OCI-LY3 (cell line): ENCODE measurements around the gene EXOC3L2.

ENCODE experiments used
- H2AFZ ChIP-seq: fragments of 200-600, 300-600 bp; shearing (Covaris generic); 2 replicates; pipeline ENCODE4 v1.6.0; 2014; ENCODE audit warnings: antibody characterized with exemption, low read depth, low read length
- H3K27ac ChIP-seq: fragments of 200-600, 300-600 bp; sonication (generic); 2 replicates; pipeline ENCODE4 v1.5.1; 2014; ENCODE audit warnings: mild to moderate bottlenecking, low read length, moderate library complexity, mixed read lengths
- H3K27me3 ChIP-seq: fragments of 200-600, 300-600 bp; sonication (generic); 2 replicates; pipeline ENCODE4 v1.6.1; 2014; ENCODE audit warnings: low read depth, low read length, mixed read lengths
- H3K36me3 ChIP-seq: fragments of 200-600, 300-600 bp; sonication (generic); replicated peaks from 2 replicates; pipeline ENCODE3; 2014; ENCODE audit warnings: low read depth, low read length, mixed read lengths
- H3K4me1 ChIP-seq: fragments of 300-600, 200-600 bp; sonication (generic); 2 replicates; pipeline ENCODE4 v1.6.1; 2014; ENCODE audit warnings: low read length, mixed read lengths
- H3K4me2 ChIP-seq: fragments of 200-600, 300-600 bp; sonication (generic); 2 replicates; pipeline ENCODE4 v1.6.1; 2014; ENCODE audit warnings: low read length, mixed read lengths
- H3K4me3 ChIP-seq: fragments of 300-600, 200-600 bp; sonication (generic); 2 replicates; pipeline ENCODE4 v1.5.1; 2014; ENCODE audit warnings: antibody characterized with exemption, mild to moderate bottlenecking, low read length, moderate library complexity
- H3K79me2 ChIP-seq: fragments of 300-600, 200-600 bp; shearing (Covaris generic); 2 replicates; pipeline ENCODE4 v1.6.1; 2014; ENCODE audit warnings: mild to moderate bottlenecking, low read length, mixed read lengths
- H3K9ac ChIP-seq: fragments of 300-600, 200-600 bp; shearing (Covaris generic); 2 replicates; pipeline ENCODE4 v1.6.0; 2014; ENCODE audit warnings: mild to moderate bottlenecking, low read length, moderate library complexity
- H3K9me3 ChIP-seq: fragments of 200-600, 300-600 bp; shearing (Covaris generic); 2 replicates; pipeline ENCODE4 v1.6.1; 2014; ENCODE audit warnings: low read length, mixed read lengths; ENCODE audit not compliant: insufficient read depth
- H4K20me1 ChIP-seq: fragments of 200-600, 300-600 bp; sonication (generic); 2 replicates; pipeline ENCODE4 v1.6.1; 2016; ENCODE audit warnings: low read length, mixed read lengths; ENCODE audit not compliant: insufficient read depth
- EZH2phosphoT487 ChIP-seq: fragments of 200-600 bp; shearing (Covaris generic); IDR thresholded peaks from 2 replicates; pipeline ENCODE4 v1.6.1; 2018; ENCODE audit warnings: antibody characterized with exemption, mixed run types, low read depth
- TF ChIP-seq, protein P1 (sequence below): fragments of 200-600, 300-600 bp; sonication (generic); IDR thresholded peaks from 2 replicates; pipeline ENCODE4 v1.5.1; 2014; ENCODE audit warnings: antibody characterized with exemption, low read length, low read depth

The EXOC3L2 gene

DNA sequence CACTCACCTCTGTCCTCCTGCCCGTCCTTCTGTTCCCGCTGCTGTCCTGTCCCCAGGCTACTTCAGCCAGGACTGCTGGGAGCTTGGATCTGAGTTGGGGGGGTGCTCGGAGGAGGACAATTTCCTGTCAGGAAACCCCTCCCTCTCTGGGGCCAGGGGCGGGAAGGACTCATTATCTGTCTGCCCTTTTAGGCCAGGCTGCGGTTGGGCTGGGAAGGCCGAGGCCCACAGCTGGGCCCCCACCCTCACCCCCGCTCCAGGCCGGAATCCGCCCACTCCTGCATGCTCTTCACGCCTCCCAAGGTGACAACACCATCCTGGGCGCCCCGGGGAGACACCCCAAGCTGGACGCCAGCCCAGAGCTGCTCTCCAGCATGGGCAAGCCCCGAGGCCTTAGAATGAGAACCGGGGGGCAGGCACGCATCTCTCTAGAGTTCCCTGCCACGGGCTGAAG is at the start of gene EXOC3L2:
TSS of gene EXOC3L2 (minus strand) at position 74 of the 454 bp plus-strand sequence. CDS start 6,362 bp downstream, outside the sequence.
- no peaks in the 10 kb centered on the region for H3K79me2 ChIP-seq
- H3K4me1 ChIP-seq = peaks cover 8% of the 10 kb centered on the region
- no peak within 1 kb of the TSS for H3K9ac ChIP-seq
- H3K4me2 ChIP-seq = no peak within 1 kb of the TSS
- peak within 1 kb of the TSS; percentile 32; the same call in 1 of the 2 replicates for H2AFZ ChIP-seq
- no peaks in the 10 kb centered on the region for H3K9me3 ChIP-seq
- H3K36me3 ChIP-seq = no peaks in the 10 kb centered on the region
- no peak for TF ChIP-seq EZH2phosphoT487
- TF ChIP-seq, protein P1, sequence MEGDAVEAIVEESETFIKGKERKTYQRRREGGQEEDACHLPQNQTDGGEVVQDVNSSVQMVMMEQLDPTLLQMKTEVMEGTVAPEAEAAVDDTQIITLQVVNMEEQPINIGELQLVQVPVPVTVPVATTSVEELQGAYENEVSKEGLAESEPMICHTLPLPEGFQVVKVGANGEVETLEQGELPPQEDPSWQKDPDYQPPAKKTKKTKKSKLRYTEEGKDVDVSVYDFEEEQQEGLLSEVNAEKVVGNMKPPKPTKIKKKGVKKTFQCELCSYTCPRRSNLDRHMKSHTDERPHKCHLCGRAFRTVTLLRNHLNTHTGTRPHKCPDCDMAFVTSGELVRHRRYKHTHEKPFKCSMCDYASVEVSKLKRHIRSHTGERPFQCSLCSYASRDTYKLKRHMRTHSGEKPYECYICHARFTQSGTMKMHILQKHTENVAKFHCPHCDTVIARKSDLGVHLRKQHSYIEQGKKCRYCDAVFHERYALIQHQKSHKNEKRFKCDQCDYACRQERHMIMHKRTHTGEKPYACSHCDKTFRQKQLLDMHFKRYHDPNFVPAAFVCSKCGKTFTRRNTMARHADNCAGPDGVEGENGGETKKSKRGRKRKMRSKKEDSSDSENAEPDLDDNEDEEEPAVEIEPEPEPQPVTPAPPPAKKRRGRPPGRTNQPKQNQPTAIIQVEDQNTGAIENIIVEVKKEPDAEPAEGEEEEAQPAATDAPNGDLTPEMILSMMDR = no peak
- no peak within 1 kb of the TSS for H3K27ac ChIP-seq
- no peaks in the 10 kb centered on the region; the same call in 1 of the 2 replicates for H3K27me3 ChIP-seq
- no peaks in the 10 kb centered on the region for H4K20me1 ChIP-seq
- no peak within 1 kb of the TSS for H3K4me3 ChIP-seq

DNA sequence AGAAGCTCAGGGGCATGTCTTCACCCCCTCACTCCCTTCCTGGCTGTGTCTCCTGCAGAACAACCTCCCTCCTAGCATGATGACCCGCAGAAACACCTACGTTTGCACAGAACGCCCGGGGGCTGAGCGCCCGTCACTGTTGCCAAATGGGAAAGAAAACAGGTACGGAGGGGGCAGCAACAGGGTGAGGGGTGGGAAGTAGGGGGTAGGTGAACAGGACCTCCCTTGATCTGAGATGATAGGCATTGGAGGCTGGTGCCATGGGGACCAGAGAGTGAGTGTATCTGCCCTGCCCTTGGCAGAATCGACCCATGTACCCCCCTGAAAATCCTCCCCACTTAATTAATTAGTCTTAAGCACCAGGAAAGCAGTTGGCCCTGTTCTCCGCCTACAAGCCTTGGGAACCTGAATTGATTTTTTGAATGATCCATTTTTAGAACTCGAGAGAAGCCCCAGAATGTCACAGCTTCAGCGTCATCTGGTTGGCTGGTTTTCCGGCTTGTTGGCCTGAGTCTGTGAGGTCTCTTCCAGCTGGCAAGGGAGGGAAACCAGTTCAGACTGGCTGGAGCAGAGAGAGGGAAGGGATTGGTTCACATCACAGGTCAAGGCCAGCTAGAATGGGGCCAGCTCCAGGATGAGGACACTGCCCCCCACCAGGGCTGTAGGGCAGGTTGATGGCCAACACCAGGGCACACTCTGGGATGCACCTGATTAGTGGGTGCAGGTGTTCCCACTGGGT is 49.3 kb upstream of the EXOC3L2 start:
- H3K36me3 ChIP-seq = peaks cover 9% of the 10 kb centered on the region
- H3K9me3 ChIP-seq = no peaks in the 10 kb centered on the region
- H3K79me2 ChIP-seq = no peaks in the 10 kb centered on the region
- no peak overlapping the region for H2AFZ ChIP-seq
- no peak overlapping the region for H3K4me3 ChIP-seq
- no peak overlapping the region for H3K4me2 ChIP-seq
- H3K4me1 ChIP-seq = no peaks in the 10 kb centered on the region
- H3K9ac ChIP-seq = no peak overlapping the region
- H3K27me3 ChIP-seq = no peaks in the 10 kb centered on the region
- TF ChIP-seq EZH2phosphoT487 = no peak
- TF ChIP-seq, protein P1 = no peak
- H3K27ac ChIP-seq = no peak overlapping the region
- H4K20me1 ChIP-seq = no peaks in the 10 kb centered on the region

DNA sequence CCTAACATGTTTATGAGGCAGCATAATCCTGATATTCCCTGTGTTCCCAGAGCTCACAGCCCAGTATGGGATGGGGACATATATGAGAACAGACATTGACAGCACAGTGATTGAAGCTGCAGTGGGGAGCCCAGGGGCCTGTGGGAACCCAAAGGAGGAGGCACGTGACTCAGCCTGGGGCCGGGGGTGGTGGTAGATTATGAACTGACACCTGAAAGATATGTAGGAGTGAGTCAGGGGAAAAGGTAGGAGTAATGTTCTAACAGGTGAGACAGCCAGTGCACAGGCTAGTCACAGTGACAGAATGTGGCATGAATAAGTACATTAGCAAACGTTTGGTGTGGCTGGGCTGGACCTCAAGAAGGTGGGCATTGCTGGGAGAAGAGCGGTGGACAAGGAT is 48.5 kb upstream of the EXOC3L2 start:
- H2AFZ ChIP-seq = no peak overlapping the region
- H3K9ac ChIP-seq = no peak overlapping the region
- TF ChIP-seq, protein P1 = no peak
- no peak for TF ChIP-seq EZH2phosphoT487
- no peaks in the 10 kb centered on the region for H3K27me3 ChIP-seq
- no peak overlapping the region for H3K4me2 ChIP-seq
- no peak overlapping the region for H3K4me3 ChIP-seq
- H3K27ac ChIP-seq = no peak overlapping the region
- no peaks in the 10 kb centered on the region for H4K20me1 ChIP-seq
- no peaks in the 10 kb centered on the region for H3K9me3 ChIP-seq
- no peaks in the 10 kb centered on the region for H3K79me2 ChIP-seq
- no peaks in the 10 kb centered on the region for H3K4me1 ChIP-seq
- peaks cover 9% of the 10 kb centered on the region for H3K36me3 ChIP-seq

DNA sequence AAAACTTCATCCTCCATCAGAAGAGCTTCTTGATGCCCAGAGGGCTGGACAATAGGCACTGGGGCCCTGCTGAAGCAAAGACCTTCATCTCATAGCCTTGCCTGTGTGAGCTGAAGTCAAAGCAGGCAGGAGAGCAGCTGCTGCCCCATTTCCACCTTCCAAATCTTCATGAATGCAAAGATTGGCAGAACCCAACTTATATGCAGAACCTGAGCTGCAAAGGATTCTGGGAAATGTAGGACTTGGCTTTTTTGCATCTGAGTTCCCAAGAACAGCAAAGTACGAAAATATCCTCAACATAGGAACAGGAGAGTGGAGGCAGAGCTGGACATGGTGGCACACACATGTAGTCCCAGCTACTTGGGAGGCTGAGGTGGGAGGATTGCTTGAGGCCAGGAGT is 46.6 kb upstream of the EXOC3L2 start:
- no peak overlapping the region for H3K4me2 ChIP-seq
- no peak overlapping the region for H3K9ac ChIP-seq
- no peak overlapping the region for H3K4me3 ChIP-seq
- H3K36me3 ChIP-seq = peaks cover 9% of the 10 kb centered on the region
- no peak overlapping the region for H2AFZ ChIP-seq
- H3K9me3 ChIP-seq = no peaks in the 10 kb centered on the region
- no peaks in the 10 kb centered on the region for H3K27me3 ChIP-seq
- H3K79me2 ChIP-seq = no peaks in the 10 kb centered on the region
- no peaks in the 10 kb centered on the region for H3K4me1 ChIP-seq
- H4K20me1 ChIP-seq = no peaks in the 10 kb centered on the region
- TF ChIP-seq, protein P1 = no peak
- no peak for TF ChIP-seq EZH2phosphoT487
- H3K27ac ChIP-seq = no peak overlapping the region
